Measurements from ENCODE around the gene KLRC3.

GRCh38 chr12:10397296-10397695 is 23.1 kb downstream of the KLRC3 start:
- no peak for TF ChIP-seq CTCF (IDR thresholded peaks at IDR 0.05; ENCODE audit: extremely low read depth in 1 of 2, insufficient read depth in 1 of 2, low read depth in 1 of 2, low read length in 2 of 2)
- no peak for TF ChIP-seq POLR2A (IDR thresholded peaks at IDR 0.05; ENCODE audit: low read depth, low read length)
- no peak for TF ChIP-seq POLR2AphosphoS5 (IDR thresholded peaks at IDR 0.05; ENCODE audit: insufficient read depth, low read depth, low read length)
- TF ChIP-seq EZH2 (IDR thresholded peaks at IDR 0.05; ENCODE audit: borderline replicate concordance, low read depth, low read length, severe bottlenecking), result no peak
- TF ChIP-seq, protein P1, sequence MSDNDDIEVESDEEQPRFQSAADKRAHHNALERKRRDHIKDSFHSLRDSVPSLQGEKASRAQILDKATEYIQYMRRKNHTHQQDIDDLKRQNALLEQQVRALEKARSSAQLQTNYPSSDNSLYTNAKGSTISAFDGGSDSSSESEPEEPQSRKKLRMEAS (IDR thresholded peaks at IDR 0.05; ENCODE audit: insufficient read depth, insufficient read length), result no peak

Measured in endothelial cell of umbilical vein (primary cell).